ENCODE data around the gene COLQ. TPM values are rescaled to one million over a fixed set of nuclear protein-coding genes. Genes with fewer than 3 reads are reported as not detected.
"Not testable (repeated sequence)": the region's sequence is repeated elsewhere in the genome, so short reads cannot be mapped to it uniquely, and the experiment has no call there.

COLQ gene
- total RNA-seq, 2 donors from 2014 or later, result 1.8 to 5.3 TPM

DNA sequence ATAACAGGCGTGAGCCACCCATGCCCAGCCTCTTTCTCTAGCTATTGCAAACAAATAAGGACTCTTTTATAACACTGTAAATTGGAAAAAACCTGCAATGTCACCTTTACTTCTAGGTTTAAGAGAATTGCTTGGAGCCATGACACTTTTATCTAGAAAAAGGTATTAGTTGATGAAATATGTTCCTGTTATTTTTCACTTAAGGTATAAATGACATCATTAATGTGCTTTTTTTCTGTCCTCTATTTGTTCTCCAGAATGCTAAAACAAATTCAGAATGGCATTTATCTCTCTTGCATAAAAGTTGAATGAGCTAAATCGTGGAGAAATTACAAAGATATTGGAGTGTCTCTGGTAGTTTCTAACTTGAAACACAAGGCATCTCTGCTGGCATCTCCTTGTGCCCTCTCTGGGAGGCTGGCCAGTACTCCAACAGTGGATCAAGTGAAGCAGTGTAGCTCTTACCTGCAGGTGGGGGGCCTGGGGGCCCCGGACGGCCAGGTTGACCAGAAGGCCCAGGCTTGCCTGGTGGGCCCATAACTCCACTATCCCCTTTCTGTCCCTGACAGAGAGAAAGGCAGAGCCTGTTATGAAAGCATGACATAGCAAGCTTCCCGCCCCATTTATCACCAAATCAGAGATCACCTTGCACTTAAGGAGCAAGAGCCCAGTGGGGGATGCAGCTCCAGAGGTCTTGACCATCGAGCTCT lies 55.5 kb downstream of the COLQ start:
- no peak for DNase-seq
- no peak for TF ChIP-seq POLR2A (IDR thresholded peaks at IDR 0.05)
- TF ChIP-seq, protein P1, sequence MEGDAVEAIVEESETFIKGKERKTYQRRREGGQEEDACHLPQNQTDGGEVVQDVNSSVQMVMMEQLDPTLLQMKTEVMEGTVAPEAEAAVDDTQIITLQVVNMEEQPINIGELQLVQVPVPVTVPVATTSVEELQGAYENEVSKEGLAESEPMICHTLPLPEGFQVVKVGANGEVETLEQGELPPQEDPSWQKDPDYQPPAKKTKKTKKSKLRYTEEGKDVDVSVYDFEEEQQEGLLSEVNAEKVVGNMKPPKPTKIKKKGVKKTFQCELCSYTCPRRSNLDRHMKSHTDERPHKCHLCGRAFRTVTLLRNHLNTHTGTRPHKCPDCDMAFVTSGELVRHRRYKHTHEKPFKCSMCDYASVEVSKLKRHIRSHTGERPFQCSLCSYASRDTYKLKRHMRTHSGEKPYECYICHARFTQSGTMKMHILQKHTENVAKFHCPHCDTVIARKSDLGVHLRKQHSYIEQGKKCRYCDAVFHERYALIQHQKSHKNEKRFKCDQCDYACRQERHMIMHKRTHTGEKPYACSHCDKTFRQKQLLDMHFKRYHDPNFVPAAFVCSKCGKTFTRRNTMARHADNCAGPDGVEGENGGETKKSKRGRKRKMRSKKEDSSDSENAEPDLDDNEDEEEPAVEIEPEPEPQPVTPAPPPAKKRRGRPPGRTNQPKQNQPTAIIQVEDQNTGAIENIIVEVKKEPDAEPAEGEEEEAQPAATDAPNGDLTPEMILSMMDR (IDR thresholded peaks at IDR 0.05), result no peak
- WGBS, 2 donors, result 86 to 96% methylated on average over 6 of the region's 6 CpGs

DNA sequence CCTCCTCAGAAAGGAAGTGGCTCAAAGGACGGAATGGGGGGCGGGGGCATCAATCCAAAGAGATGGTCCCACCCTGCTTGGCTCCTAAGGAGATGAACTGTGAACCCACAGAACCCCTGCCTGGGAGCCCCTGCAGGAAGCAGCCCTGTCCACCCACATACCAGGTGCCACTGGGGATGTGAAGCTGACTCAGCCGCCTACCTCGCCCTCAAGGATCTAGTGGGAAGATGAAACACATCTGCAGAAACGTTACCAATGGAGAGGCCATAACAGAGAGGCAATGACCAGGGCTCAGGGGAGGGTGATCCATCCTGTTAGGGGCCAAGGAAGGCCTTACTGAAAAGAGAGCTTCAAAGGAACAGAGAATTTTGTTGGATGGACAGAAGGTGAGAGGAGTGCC lies 59.1 kb downstream of the COLQ start:
- WGBS, 2 donors, result 88 to 89% methylated on average over 5 of the region's 5 CpGs
- no peaks in the 10 kb centered on the region for H3K27me3 ChIP-seq
- intact Hi-C loops (cut with DNase I), result no loop called here

More for the DNA sequence above, 55.5 kb downstream of the COLQ start:
- no peak overlapping the region for H3K27ac ChIP-seq
- intact Hi-C loops (cut with DNase I), result no loop called here
- ATAC-seq, result no peak
- H3K4me1 ChIP-seq, result no peaks in the 10 kb centered on the region
- H3K27me3 ChIP-seq, result no peaks in the 10 kb centered on the region
- no peak overlapping the region for H3K4me3 ChIP-seq
- H3K36me3 ChIP-seq (replicated peaks in 1 of 2; ENCODE audit: insufficient read depth in 1 of 2, low read depth in 2 of 2), result no peaks in the 10 kb centered on the region
- H3K9me3 ChIP-seq, result no peaks in the 10 kb centered on the region

DNA sequence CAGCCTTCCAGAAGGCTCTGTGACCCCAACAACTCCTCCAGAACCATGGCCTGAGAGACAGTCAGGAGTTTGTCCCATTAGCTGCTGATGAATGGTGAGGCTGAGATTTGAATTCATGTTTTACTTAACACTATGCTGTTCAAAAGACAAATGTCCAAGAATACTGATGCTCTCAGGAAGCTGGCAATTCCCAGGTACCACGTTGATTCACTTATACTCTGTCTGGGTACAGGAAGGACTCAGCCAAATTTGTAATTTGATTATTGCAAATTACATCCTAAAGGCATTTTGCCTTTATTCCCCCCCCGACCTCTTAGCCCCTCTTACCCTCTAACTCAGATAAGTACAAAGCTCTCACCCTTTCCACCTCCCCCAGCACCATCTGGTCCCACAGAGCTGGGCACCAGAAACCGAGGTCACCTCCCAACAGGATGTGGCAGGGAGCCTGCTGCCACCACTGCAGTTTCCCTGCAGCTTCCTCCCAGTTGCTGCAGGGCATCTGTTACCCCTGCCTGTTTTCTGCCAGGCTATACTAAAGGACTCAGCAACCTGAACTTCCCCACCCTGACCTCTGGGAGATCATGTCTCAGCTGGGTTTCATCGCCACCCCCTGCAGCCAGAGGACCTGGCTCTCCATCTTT lies 60.5 kb downstream of the COLQ start:
- Histone ChIP-seq H3K27ac (no peak overlapping the region), H3K9me3 (no peaks in the 10 kb centered on the region), H3K4me3 (no peak overlapping the region), H3K27me3 (no peaks in the 10 kb centered on the region), H3K36me3 (replicated peaks in 1 of 2; ENCODE audit: insufficient read depth in 1 of 2, low read depth in 2 of 2) (no peaks in the 10 kb centered on the region), H3K4me1 (peaks cover 5% of the 10 kb centered on the region)
- ATAC-seq, result no peak
- no peak for TF ChIP-seq POLR2A (IDR thresholded peaks at IDR 0.05)
- TF ChIP-seq, protein P1 (IDR thresholded peaks at IDR 0.05), result no peak
- 64 to 67% methylated on average over 4 of the region's 4 CpGs for WGBS, 2 donors
- no peak for DNase-seq
- intact Hi-C loops (cut with DNase I), result no loop called here

More for the DNA sequence above, 59.1 kb downstream of the COLQ start:
- no peak for ATAC-seq
- TF ChIP-seq, protein P1 (IDR thresholded peaks at IDR 0.05), result no peak
- TF ChIP-seq POLR2A (IDR thresholded peaks at IDR 0.05), result no peak
- peaks cover 5% of the 10 kb centered on the region for H3K4me1 ChIP-seq
- no peak overlapping the region for H3K4me3 ChIP-seq
- no peak for DNase-seq
- no peaks in the 10 kb centered on the region for H3K36me3 ChIP-seq (replicated peaks in 1 of 2; ENCODE audit: insufficient read depth in 1 of 2, low read depth in 2 of 2)
- H3K9me3 ChIP-seq, result no peaks in the 10 kb centered on the region
- H3K27ac ChIP-seq, result no peak overlapping the region

DNA sequence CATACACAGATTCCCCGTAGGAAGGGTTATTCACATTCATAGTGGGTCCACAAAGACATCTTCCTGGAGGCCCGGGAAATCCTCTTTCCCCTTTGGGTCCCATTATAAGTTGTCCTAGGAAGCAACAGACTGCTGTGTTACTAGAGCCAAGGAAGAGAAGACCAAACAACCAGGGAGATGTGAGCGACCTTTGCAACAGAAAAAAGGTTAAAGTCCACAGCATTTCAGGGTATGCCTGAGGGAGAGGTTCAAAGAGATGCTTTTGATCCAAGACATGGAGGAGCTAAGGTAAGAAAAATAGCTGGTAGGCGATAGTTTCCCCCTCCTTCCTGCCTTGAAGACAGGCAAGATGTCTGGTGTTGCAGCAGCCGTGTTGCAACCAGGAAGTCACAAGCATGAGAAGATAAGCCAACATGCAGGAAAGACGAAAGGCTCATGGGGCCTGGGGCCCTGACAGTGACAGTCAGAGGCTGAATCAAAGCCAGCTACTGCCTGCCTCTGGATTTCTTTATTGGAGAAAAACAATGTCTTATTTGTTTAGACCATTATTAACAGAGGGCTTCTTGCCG lies 63.2 kb downstream of the COLQ start:
- intact Hi-C loops (cut with DNase I), result no loop called here
- Histone ChIP-seq H3K9me3 (no peaks in the 10 kb centered on the region), H3K4me1 (peaks cover 5% of the 10 kb centered on the region), H3K36me3 (replicated peaks in 1 of 2; ENCODE audit: insufficient read depth in 1 of 2, low read depth in 2 of 2) (no peaks in the 10 kb centered on the region), H3K27me3 (no peaks in the 10 kb centered on the region), H3K4me3 (no peak overlapping the region), H3K27ac (no peak overlapping the region)
- 92% methylated on average over 7 of the region's 7 CpGs for WGBS, 2 donors
- ATAC-seq (no peak), DNase-seq (no peak)
- TF ChIP-seq POLR2A (IDR thresholded peaks at IDR 0.05), result no peak
- TF ChIP-seq, protein P1 (IDR thresholded peaks at IDR 0.05), result no peak

DNA sequence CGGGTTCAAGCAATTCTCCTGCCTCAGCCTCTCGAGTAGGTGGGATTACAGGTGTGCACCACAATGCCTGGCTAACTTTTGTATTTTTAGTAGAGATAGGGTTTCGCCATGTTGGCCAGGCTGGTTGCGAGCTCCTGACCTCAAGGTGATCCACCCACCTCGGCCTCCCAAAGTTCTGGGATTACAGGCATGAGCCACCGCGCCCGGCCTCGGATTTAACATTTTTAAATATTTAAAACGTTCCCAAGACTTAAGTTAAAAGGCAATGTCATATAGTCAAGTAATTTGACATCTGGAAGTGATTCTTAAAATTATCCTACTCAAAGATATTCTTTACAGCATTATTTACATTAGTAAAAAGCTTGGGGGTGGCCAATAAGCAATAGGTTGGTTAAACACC lies 64.6 kb downstream of the COLQ start:
- H3K9me3 ChIP-seq; H3K27ac ChIP-seq; DNase-seq; H3K4me3 ChIP-seq; H3K36me3 ChIP-seq (replicated peaks in 1 of 2; ENCODE audit: insufficient read depth in 1 of 2, low read depth in 2 of 2); intact Hi-C loops (cut with DNase I); H3K4me1 ChIP-seq; H3K27me3 ChIP-seq; ATAC-seq: not testable (repeated sequence)
- 91 to 93% methylated on average over 10 of the region's 10 CpGs for WGBS, 2 donors

Measured in body of pancreas (tissue), 4 donors.